GM21619 (cell line): ENCODE measurements around the gene FGD5.
A peak's percentile ranks its signal among the peaks of the same experiment; 100 is the strongest.

Experiments used
- ATAC-seq: cut with Tn5 transposase; IDR thresholded peaks from one replicate; pipeline ENCODE4 v1.9.1; 2021; ENCODE audit not compliant: unreplicated experiment

Gene FGD5

GRCh38 chr3:14818804-14819500 is at the start of gene FGD5:
FGD5 (plus strand) TSS chr3:14818962; CDS start chr3:14819072, 110 bp downstream.
- no peak for ATAC-seq

- ATAC-seq = no peak
Measured at GRCh38 chr3:14769544-14770325, 49.0 kb upstream of the FGD5 start.

- ATAC-seq = no peak
Measured at GRCh38 chr3:14770591-14770990, 48.2 kb upstream of the FGD5 start.

- ATAC-seq = no peak
Measured at GRCh38 chr3:14771593-14772497, 46.9 kb upstream of the FGD5 start.

- no peak for ATAC-seq
Measured at GRCh38 chr3:14772533-14773138, 46.1 kb upstream of the FGD5 start.

GRCh38 chr3:14773281-14773680 is 45.5 kb upstream of the FGD5 start:
- ATAC-seq = no peak

GRCh38 chr3:14773691-14774128 is 45.1 kb upstream of the FGD5 start:
- ATAC-seq = no peak

- no peak for ATAC-seq
Measured at GRCh38 chr3:14774431-14774830, 44.3 kb upstream of the FGD5 start.

- no peak for ATAC-seq
Measured at GRCh38 chr3:14775011-14775410, 43.8 kb upstream of the FGD5 start.

GRCh38 chr3:14775563-14775962 is 43.2 kb upstream of the FGD5 start:
- no peak for ATAC-seq

GRCh38 chr3:14779069-14779685 is 39.6 kb upstream of the FGD5 start:
- no peak for ATAC-seq

- ATAC-seq = peak; percentile 74
Measured at GRCh38 chr3:14780927-14781507, 37.7 kb upstream of the FGD5 start.

- no peak for ATAC-seq
Measured at GRCh38 chr3:14783480-14784086, 35.2 kb upstream of the FGD5 start.

- no peak for ATAC-seq
Measured at GRCh38 chr3:14784087-14784681, 34.6 kb upstream of the FGD5 start.

- no peak for ATAC-seq
Measured at GRCh38 chr3:14785207-14786155, 33.3 kb upstream of the FGD5 start.

GRCh38 chr3:14786369-14786768 is 32.4 kb upstream of the FGD5 start:
- no peak for ATAC-seq

- no peak for ATAC-seq
Measured at GRCh38 chr3:14787630-14788029, 31.1 kb upstream of the FGD5 start.

- no peak for ATAC-seq
Measured at GRCh38 chr3:14788644-14789043, 30.1 kb upstream of the FGD5 start.
